Measurements from ENCODE around the gene CCDC121.

CCDC121 gene

DNA sequence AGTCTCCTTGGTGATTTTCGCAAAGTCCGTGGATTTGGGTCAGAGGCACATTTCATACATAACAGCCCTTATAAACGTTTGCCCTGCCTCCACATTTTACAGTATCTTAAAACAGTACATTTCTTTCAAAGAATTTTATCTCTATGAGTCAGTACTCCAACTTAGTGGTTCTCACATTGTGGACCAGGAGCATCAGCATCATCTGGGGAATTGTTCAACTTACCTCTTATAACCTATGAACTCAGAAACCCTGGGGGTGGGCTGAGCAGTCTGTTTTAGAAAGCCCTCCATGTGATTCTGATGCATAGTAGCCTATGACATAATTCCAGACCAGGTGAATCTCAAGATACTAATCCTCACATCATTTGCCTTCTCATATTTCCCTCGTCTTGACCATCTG, 22.2 kb upstream of the CCDC121 start:
- no peak overlapping the region for H3K27ac ChIP-seq
- TF ChIP-seq ZFX (IDR thresholded peaks at IDR 0.05; ENCODE audit: borderline replicate concordance), result no peak
- TF ChIP-seq, protein P1, sequence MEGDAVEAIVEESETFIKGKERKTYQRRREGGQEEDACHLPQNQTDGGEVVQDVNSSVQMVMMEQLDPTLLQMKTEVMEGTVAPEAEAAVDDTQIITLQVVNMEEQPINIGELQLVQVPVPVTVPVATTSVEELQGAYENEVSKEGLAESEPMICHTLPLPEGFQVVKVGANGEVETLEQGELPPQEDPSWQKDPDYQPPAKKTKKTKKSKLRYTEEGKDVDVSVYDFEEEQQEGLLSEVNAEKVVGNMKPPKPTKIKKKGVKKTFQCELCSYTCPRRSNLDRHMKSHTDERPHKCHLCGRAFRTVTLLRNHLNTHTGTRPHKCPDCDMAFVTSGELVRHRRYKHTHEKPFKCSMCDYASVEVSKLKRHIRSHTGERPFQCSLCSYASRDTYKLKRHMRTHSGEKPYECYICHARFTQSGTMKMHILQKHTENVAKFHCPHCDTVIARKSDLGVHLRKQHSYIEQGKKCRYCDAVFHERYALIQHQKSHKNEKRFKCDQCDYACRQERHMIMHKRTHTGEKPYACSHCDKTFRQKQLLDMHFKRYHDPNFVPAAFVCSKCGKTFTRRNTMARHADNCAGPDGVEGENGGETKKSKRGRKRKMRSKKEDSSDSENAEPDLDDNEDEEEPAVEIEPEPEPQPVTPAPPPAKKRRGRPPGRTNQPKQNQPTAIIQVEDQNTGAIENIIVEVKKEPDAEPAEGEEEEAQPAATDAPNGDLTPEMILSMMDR (IDR thresholded peaks at IDR 0.05), result no peak

DNA sequence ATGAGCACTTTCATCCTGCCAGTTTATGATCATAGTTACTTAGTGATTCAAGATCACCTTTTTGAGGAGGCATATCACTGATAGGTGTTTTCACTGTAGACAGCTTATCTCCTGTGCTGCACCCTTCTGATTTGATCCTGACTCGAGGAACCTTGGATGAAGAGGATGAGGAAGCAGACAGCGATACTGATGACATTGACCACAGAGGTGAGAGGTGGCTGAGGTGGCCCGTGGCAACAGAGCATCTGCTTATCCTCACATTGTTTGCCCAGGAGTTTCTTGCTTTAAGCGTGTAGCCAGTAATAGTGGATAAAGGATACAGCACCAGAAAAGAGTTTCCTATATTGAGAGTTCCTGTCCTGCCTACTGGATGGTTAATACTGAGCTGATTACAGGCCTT, 18.9 kb upstream of the CCDC121 start:
- no peak overlapping the region for H3K27ac ChIP-seq
- TF ChIP-seq, protein P1 (IDR thresholded peaks at IDR 0.05), result no peak
- no peak for TF ChIP-seq ZFX (IDR thresholded peaks at IDR 0.05; ENCODE audit: borderline replicate concordance)

DNA sequence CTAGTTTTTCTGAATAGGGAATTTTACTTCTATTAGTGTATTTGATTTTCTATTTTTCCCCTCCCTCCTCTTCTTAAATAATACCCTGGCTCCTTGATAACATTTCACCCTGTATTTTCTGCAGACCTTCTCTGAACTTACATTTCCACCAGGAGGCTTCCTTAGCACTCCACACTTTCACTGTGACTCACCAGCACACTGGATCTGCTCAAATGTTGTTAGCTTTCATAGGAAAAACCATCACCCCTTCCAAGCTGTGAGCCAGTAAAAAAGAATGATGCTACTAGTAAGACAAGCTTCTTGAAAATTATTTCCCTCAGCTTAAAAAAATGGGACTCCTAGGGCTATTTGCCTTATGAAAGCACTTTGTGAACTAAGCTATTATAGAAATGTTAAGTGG, 18.5 kb upstream of the CCDC121 start:
- no peak for TF ChIP-seq ZFX (IDR thresholded peaks at IDR 0.05; ENCODE audit: borderline replicate concordance)
- TF ChIP-seq, protein P1 (IDR thresholded peaks at IDR 0.05), result no peak
- no peak overlapping the region for H3K27ac ChIP-seq

DNA sequence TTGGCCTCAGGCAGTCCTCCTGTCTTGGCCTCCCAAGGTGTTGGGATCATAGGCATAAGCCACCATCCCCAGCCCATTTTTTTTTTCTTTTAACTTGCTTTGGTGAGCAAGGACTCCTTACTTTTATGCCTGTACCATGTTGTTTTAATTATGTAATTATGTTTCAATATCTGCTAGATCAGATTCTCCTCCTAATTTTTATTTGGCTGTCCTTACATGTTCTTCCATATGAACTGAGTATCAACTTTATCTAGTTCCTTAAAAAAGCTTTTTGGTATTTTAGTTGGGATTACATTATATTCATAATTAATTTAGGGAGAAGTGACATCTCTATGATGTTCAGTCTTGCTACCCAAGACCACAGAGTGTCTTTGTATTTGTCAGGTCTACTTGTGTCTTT, 16.4 kb upstream of the CCDC121 start:
- TF ChIP-seq, protein P1 (IDR thresholded peaks at IDR 0.05), result no peak
- TF ChIP-seq ZFX (IDR thresholded peaks at IDR 0.05; ENCODE audit: borderline replicate concordance), result no peak

DNA sequence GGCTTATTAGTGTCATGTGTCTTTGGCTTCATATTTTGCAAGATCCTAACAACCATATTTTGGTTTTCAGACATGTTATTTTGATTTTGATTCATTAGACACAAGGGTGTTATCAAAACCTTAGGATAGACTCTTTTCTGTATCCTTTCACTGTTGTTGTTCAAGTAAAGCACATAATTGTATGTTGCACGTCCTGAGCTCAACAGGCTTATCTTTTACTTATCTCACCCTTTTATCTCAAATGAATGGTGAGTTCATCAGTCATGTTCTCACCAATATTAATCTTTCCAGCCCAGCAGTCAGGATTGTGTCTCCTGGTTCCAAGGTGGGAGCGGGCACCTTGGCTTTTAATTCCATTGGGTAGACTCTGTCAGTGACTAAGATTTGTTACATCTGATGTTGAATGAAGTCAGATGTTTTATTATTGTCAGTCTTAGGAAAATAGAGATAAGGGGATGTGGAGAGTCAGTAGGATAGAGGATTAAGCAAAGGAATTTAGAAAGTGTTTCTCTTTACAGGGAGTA, 12.0 kb upstream of the CCDC121 start:
- TF ChIP-seq, protein P1 (IDR thresholded peaks at IDR 0.05), result no peak
- no peak for TF ChIP-seq ZFX (IDR thresholded peaks at IDR 0.05; ENCODE audit: borderline replicate concordance)
- no peak overlapping the region for H3K27ac ChIP-seq

More for the DNA sequence above, 16.4 kb upstream of the CCDC121 start:
- H3K27ac ChIP-seq, result no peak overlapping the region

DNA sequence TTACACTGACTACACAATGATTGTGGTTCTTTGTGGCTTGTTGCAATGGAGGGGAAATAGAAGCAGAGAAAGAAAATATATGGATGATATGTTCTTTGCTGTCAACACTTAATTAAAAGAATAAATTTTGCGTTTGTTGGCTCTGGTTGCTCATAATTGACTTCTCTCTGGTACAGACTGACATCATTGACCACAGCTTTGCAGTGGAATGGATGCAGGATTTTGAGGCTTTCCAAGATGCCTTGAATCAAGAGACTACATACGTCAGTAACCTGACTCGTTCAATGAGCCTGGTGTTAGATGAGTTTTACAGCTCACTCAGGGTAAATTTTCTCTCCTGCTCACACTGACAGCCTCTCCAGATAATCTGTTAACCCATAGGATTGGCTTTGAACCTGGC, 9.9 kb upstream of the CCDC121 start:
- H3K27ac ChIP-seq, result no peak overlapping the region
- TF ChIP-seq ZFX (IDR thresholded peaks at IDR 0.05; ENCODE audit: borderline replicate concordance), result no peak

DNA sequence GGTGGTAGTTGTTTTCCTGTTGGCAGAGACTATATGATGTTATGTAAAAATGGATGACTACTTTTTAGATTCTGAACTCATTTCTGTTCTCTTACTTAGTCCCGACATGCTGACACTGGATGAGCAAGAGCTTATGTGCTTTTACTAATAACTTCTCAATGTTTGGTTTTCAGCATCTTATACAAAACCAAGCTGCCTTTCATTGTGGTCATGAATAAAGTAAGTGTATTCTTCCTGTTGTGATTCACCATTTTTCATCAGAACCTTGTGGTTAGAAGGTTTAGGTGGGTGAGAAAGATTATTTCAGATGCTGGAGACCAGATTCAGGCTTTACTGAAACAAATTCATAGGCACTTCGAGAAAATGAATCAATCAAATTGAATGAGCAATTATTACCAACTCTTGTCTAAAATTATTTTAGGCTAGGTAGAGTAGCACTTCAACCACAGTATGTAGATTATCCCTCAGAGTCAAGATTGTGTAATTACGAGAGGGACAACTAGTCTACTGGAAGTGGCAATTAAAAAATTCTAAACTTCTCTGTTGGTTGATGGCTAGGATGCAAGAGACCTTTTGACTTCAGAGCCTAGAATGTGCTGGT, 9.3 kb upstream of the CCDC121 start:
- TF ChIP-seq, protein P1 (IDR thresholded peaks at IDR 0.05), result no peak
- TF ChIP-seq ZFX (IDR thresholded peaks at IDR 0.05; ENCODE audit: borderline replicate concordance), result no peak
- no peak overlapping the region for H3K27ac ChIP-seq

DNA sequence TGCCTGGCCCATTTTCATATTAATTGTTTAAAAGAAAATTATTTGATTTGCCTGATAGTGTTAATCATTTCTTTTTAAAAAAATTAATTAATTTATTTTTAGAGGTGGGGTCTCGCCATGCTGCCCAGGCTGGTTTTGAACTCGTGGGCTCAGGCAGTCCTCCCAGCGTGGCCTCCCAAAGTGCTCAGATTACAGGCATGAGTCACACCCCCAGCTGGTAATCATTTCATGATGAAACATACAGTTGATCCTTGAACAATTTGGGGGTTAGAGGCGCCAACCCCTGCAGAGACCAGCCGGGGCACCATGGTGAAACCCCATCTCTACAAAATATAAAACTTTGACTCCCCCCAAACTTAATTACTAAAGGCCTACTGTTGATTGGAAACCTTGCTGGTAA, 8.0 kb upstream of the CCDC121 start:
- TF ChIP-seq, protein P1 (IDR thresholded peaks at IDR 0.05), result no peak
- TF ChIP-seq ZFX (IDR thresholded peaks at IDR 0.05; ENCODE audit: borderline replicate concordance), result no peak
- no peak overlapping the region for H3K27ac ChIP-seq
